T follicular helper cell (primary cell): Measurements from ENCODE around the gene CACNA1B.
"Not testable (repeated sequence)": the region's sequence is repeated elsewhere in the genome, so short reads cannot be mapped to it uniquely, and the experiment has no call there.

ENCODE experiments used
- DNase-seq: peaks from one replicate; pipeline ENCODE4 v3.0.0-alpha.2; 2020; ENCODE audit warnings: low read depth

CACNA1B gene

GRCh38 chr9:137888621-137889020 is 11.0 kb downstream of the CACNA1B start:
- not testable (repeated sequence) for DNase-seq

GRCh38 chr9:137889966-137890365 is 12.4 kb downstream of the CACNA1B start:
- DNase-seq, result not testable (repeated sequence)

DNA sequence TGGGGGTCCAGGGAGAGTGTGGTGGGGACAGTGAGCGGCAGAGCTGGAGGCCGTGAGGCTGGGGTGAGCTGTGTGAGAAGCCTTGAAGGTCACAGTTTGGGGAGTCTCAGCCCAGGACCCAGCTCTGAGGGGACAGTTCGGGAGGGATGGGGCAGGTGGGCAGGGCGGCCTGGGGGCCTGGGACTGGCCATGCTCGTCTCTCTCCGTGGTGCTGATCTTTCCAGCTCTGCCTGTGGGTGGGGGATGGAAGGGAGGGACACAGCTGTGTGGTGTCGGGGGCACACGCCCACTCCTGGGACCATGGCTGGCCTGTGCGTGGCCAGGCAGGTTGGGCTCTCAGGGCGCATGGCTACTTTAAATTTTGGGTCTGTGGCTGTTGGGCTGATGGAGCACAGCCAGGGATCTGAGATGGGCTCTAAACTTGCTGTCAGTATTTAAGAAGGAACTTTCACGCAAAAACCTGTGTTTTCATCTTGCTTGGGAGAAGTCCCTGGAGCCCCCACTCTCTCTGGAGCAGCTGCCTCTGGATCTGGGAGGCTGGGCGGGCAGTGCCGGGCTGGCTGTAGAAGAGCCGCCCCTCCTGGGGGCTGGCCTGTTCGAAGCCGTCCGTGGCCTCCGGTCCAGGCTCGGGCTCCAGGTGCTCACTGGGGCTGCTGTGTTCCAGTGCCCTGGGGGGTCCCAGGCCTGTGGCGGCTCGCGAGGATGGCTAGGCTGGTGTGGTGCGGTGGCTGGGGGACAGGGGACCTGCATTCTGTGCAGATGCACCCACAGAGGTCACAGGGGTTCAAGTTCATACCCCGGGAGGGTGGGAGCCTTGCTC is 13.4 kb downstream of the CACNA1B start:
- DNase-seq, result not testable (repeated sequence)

DNA sequence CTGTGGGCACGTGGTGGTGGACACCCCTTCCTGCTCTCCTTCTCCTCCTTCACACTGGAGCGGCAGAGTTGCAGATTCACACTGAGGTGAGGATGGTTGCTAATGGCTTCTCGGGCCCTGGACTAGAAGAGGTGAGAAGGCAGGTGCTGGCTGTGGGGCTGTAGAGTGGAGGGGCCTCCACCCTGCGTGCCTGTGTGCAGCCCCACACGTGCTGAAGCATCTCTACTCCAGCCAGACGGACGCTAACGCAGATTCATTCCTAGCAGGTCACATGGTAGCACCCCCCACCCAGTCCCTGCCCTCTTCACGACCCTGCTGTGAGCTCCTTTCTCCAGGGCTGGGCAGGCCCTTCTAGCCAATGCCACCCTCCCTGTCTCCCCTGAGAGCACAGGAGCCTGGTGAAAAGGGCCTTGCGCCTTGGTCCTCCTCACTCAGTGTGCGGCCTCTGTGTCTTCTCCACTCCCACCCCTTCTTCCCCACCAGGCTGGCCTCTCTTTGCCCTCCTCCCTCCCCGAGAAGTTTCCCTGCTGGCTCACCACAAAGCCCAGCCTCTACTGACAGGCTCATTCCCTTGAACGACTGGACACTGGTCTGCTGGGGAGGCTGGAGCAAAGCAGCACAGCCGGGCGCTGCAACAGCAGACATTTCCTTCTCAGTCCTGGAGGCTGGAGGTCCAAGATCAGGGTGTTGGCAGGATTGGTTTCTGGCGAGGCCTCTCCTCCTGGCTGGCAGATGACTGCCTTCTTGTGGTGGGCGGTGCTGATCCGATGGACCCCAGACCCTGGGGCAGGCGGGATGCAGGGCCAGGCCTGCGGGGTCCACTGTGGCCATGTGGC is 14.2 kb downstream of the CACNA1B start:
- DNase-seq, result no peak

DNA sequence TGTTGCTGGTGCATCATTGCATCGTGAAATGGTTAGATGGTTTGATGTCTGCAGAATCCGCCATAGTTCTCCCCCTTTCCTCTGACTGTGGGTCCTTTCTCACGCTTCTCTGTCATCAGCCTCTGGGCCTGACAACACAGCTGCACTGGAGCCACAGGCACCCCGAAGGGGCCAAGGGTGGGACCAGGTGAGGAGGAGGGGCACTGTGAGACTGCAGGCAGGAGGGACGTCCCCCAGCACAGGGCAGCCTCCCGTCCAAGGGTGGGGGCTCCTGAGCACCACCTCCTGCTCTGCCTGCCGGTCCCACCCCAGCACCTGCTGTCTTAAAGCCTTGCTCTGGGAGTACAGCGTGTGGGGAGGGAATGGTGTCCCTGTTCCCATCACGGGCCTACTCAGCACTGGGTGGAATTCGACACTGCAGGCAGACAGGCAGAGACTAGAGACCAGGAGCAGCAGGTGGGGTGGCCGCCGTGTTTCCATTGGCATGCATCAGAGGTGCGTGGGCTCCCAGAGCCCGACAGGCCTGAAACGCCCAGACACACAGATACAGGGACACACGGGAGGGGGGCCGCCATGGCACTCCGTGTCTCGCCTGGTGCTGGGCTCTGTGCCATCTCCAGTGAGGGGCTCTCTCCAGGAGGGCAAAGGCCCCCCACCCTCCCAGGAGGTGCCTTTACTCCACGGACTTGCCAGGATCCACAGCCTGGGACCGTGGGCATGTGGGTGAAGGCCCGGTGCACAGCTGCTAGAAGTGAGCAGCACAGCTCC is 15.0 kb downstream of the CACNA1B start:
- no peak for DNase-seq

DNA sequence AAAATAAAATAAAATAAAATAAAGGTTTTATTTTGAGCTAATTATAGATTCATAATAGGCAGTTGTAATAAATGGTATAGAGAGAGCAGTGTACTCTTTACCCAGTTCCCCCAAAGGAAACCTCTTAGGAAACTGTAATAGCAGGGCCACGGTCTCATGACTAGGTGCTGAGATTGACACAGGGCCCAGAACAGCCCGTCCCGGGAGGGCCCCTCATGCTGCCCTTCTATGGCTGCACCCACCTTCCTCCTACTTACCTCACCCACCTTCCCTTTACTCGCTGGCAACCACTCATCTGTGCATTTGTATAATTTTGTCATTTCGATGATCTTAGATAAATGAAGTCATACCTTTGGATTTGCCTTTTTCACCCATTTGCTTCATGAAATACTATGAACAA is 16.1 kb downstream of the CACNA1B start:
- no peak for DNase-seq

DNA sequence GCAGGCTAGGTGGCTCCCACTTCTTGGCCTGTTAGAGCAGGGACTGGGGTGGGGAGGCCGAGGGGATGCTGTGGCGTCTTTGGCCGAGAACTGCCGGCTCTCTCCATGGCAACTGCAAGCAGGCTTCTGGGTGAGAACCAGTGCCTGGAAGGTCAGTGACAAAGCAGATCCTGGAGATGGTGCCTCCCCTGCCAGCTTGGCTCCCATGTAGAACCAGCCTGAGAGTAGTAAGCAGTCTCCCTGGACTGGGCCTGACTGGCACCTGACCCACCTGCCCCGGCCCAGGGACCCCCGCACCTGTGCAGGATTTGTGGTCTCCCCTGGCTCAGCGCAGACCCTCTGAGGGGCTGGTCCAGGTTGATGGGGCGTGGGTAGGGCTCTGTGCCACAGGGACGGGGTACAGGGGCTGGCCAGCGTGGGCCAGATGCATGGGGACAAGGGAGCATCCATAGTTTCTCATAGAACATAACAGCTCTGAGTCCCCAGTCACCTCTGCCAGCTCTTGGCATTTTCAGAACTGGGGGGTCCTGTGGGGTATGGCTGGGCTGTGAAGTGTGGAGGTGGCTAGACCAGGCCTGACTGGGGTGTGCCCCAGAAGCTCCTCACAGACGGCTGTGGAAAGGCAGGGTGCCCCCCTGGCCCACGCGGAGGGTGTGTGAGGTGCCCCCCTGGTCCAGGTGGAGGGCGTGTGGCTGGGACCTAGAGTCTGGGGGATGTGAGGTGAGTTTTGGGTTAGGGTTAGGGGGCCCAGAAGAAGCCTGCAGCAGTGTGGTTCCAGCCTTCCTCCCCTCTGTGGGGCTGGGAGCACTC is 22.2 kb downstream of the CACNA1B start:
- no peak for DNase-seq

DNA sequence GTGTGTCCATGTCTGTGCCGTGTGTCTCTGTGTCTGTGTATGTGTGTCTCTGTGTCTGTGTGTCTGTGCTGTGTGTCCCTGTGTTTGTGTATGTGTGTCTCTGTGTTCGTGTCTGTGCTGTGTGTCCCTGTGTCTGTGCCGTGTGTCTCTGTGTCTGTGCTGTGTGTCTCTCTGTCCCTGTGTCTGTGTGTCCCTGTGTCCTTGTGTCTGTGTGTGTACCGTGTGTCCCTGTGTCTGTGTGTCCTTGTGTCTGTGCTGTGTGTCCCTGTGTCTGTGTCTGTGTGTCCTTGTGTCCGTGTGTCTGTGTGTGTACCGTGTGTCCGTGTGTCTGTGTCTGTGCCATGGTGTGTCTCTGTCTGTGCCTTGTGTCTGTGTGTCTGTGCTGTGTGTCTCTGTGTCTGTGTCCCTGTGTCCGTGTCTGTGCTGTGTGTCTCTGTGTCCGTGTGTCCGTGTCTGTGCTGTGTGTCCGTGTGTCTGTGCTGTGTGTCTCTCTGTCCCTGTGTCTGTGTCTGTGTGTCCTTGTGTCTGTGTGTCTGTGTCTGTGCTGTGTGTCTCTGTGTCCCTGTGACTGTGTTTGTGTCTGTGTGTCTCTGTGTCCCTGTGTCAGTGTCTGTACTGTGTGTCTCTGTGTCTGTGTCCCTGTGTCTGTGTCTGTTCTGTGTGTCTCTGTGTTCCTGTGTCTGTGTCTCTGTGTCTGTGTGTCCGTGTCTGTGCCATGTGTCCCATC is 23.2 kb downstream of the CACNA1B start:
- no peak for DNase-seq

GRCh38 chr9:137902646-137903045 is 25.1 kb downstream of the CACNA1B start:
- DNase-seq, result no peak

DNA sequence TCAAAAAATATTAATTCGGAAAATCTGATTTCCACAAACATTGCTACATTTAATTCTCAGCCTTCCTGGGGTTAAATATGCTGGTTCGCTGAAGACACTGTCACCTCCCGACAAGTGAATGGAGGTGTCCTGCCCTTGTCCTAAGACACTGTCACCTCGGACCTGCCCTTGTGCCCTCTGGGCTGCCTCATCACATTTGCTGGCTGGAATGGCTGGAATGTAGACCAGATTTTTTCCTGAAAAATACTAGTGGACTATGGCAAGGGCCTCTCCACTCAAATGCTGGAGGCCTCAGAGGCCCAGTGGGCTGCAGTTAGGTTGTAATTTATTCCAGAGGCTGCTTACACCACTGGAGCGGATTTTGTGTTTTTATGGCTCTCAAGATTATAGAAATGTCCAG is 28.2 kb downstream of the CACNA1B start:
- DNase-seq, result no peak

DNA sequence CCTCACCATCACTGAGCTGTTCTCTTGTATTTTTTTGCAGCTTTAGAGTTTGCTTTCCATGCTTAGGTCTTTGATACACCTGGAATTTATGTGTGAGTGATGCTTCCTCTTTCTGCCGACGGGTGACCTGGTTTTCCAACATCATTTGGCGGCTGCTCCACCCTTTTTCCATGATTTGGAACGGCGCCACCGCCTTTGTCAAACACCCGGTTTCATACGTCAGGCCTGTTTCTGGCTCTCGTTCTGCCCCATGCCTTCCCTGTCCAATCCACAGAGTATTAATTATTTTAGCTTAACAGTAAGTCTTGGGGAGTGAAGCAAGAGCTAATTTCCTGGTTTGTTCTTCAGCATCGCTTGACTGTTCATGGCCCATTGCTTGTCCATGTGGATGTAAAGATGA is 30.2 kb downstream of the CACNA1B start:
- DNase-seq, result no peak

- DNase-seq, result no peak
These were observed 35.1 kb downstream of the CACNA1B start for GRCh38 chr9:137912671-137913070.

DNA sequence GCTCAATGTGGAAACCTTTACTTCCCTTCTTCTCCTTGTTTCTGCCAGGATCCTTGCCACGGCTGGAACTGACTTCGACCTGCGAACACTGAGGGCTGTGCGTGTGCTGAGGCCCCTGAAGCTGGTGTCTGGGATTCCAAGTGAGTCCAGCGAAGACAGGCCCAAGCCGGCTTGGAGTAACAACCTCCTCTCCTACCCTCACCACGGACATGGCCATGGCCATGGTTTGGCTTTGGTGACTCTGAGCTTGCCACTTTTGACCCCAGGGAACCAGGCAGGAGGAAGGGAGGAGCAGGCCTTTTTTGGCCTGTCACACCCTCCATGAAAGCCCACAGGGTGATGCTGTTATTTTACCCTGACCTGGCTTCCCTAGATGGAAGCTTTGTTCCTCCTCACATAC is 35.5 kb downstream of the CACNA1B start:
- DNase-seq, result no peak

GRCh38 chr9:137913771-137914767 is 36.5 kb downstream of the CACNA1B start:
- no peak for DNase-seq

- no peak for DNase-seq
These were observed 39.0 kb downstream of the CACNA1B start for GRCh38 chr9:137916540-137916939.

DNA sequence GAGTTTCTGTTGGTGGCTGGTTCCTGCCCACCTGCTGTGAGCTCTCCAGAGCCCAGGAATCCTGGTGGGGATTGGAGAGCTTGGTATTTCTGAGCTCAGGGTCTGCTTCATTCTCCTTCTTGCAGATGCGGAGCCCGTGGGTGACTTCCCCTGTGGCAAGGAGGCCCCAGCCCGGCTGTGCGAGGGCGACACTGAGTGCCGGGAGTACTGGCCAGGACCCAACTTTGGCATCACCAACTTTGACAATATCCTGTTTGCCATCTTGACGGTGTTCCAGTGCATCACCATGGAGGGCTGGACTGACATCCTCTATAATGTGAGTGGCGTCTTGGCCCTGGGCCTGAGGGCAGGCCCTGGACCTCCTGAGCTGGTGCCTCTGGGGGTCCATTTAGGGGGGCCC is 39.5 kb downstream of the CACNA1B start:
- no peak for DNase-seq

DNA sequence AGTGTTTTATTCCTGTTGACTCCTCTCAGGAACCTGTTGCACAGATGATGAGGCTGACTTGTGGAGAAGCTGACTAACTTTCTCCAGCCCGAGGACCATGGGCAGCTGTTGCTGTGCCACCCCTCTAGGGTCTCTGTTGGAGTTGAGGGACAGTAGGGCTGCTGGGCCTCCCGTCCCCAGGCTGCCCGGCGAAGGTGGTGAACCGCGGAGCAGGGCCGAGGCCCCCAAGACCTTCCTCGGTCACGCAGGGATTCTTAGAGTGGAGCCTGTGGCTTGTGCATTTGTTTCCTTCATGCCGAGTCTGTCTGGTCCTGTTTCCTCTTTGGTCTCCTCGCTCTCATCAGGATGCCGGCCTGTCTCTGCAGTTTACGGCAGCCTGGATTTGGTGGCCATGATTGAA is 40.2 kb downstream of the CACNA1B start:
- no peak for DNase-seq

DNA sequence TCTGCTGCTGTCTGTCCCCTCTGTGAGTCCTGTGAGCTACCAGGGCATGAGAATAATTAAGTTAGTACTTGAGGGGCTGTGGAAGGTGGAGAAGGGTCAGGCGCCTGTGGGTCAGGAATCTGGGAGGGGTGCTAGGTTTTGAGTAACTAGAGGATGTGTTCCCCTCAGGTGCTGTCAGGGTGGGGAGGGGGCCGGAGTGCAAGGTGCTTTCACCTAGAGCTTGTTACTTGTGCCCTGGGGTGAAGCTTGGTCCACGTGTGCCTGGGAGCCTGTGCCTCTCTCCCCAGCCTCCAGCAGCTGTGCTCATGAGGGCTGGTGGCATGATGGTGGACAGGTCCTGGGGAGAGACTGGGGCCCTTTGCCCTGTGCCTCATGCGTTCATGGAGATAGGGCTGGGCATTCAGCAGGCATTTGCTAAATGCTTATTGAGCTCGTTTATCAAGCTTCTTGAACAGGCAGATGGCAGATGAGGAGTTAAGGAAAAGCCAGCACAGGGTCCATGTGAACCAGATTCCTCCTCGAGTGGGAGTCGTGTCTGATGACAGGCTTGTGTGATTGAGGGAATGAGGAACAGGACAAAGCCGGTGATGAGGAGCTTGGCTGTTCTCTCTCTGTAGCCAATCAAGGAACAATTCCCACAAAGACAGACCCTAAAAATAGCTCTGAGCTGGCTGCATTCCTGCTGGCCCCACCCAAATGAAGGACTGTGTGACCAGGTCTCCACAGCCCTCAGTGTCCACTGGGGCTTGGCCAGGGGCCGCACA is 40.9 kb downstream of the CACNA1B start:
- no peak for DNase-seq

DNA sequence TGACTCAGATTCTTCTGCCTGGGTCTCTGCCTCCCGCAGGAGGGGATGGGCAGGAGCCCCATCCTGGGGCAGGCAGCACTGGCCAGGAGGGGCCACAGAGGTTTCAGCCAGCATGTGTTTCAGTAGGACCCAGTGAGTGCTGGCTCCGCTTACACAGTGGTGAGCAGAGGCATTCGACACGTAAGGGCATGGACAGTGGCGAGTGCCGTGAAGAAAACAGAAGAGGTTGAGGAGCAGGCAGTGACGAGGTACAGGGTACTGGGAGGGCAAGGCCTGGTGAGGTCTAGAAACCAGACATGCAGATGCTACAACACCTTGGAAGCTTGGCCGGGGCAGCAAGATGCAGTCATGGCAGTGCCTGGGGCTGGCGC is 41.5 kb downstream of the CACNA1B start:
- DNase-seq, result no peak
